ENCODE measurements around the gene ACTN1.

- peak; percentile 22; the same call in 1 of the 2 replicates for TF ChIP-seq CTCF (IDR thresholded peaks at IDR 0.05; ENCODE audit: low read depth, low read length)
- no peak for TF ChIP-seq EZH2phosphoT487 (IDR thresholded peaks at IDR 0.05; ENCODE audit: low read depth)
Observed at GRCh38 chr14:68981139-68981538, 2.0 kb upstream of the ACTN1 start.
